Measurements from ENCODE around the gene SEC31B. TPM values are rescaled to one million over a fixed set of nuclear protein-coding genes. Genes with fewer than 3 reads are reported as not detected.

Gene SEC31B
- total and polyA plus RNA-seq, 2 of the 8 experiments (the other 6 are each of a cell fraction or from before 2014, with no cell fraction given) = 4.1 to 5.3 TPM

DNA sequence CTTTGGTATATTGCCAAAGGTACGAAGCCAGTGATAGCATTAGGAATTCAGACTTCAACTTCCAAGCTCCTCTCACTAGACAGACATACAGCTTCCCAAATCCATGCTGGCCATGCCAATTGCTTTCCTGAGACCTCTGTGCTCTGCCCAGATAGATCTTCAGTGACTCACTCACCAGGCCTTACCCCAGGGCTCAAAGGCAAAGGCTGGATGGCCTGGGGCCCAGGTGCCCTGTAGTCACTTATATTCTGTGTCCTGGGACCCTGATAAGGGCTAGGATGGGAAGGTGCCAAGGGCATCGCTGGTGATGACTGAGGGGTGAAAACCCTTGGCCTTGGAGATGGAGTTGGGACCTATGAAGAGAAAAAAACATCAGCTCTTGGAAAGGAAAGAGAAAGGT is 29.1 kb downstream of the SEC31B start (continued):
- no peak for TF ChIP-seq CHD7 (IDR thresholded peaks at IDR 0.05; ENCODE audit: insufficient replicate concordance, low read length)
- TF ChIP-seq, protein P1, sequence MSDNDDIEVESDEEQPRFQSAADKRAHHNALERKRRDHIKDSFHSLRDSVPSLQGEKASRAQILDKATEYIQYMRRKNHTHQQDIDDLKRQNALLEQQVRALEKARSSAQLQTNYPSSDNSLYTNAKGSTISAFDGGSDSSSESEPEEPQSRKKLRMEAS (IDR thresholded peaks at IDR 0.05) = no peak
- TF ChIP-seq POU5F1 (IDR thresholded peaks at IDR 0.05; ENCODE audit: low read depth, low read length) = no peak
- TF ChIP-seq POLR2A (IDR thresholded peaks at IDR 0.05; ENCODE audit: control extremely low read depth in 1 of 2, low read depth in 2 of 2, low read length in 2 of 2) = no peak
- no peak for TF ChIP-seq KDM4A (IDR thresholded peaks at IDR 0.05; ENCODE audit: low read depth, low read length, severe bottlenecking)
- no peak for TF ChIP-seq CHD2 (IDR thresholded peaks at IDR 0.05; ENCODE audit: low read length)
- no peak for TF ChIP-seq TAF7 (optimal IDR thresholded peaks at IDR 0.05; ENCODE audit: borderline replicate concordance, low read depth, low read length)
- TF ChIP-seq RNF2 (IDR thresholded peaks at IDR 0.05; ENCODE audit: borderline replicate concordance, low read depth, low read length, missing control alignments, poor library complexity, severe bottlenecking) = no peak
- TF ChIP-seq SP4 (IDR thresholded peaks at IDR 0.05; ENCODE audit: low read length) = no peak
- no peak for TF ChIP-seq CHD1 (IDR thresholded peaks at IDR 0.05; ENCODE audit: low read depth, low read length)
- TF ChIP-seq SIX5 (IDR thresholded peaks at IDR 0.05; ENCODE audit: low read depth, low read length) = no peak
- TF ChIP-seq SP1 (IDR thresholded peaks at IDR 0.05; ENCODE audit: low read depth, low read length) = no peak

Measured in H1 (cell line).